Nasal cavity respiratory epithelium epithelial cell of viscerocranial mucosa (primary cell): ENCODE data around the gene OR1I1. TPM values are rescaled to one million over a fixed set of nuclear protein-coding genes. Genes with fewer than 3 reads are reported as not detected.

Source experiments
- total RNA-seq: library from RNA; depleted of rRNA; stranded (reverse); fragments of >200 nt; gene quantifications from 2 replicates; pipeline ENCODE4 v1.2.3, GENCODE V29; 2014

The OR1I1 gene, protein sequence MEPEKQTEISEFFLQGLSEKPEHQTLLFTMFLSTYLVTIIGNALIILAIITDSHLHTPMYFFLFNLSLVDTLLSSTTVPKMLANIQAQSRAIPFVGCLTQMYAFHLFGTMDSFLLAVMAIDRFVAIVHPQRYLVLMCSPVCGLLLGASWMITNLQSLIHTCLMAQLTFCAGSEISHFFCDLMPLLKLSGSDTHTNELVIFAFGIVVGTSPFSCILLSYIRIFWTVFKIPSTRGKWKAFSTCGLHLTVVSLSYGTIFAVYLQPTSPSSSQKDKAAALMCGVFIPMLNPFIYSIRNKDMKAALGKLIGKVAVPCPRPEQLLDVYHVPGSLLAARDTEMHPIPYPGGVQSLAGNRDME
- not detected in 2 replicates for total RNA-seq

DNA sequence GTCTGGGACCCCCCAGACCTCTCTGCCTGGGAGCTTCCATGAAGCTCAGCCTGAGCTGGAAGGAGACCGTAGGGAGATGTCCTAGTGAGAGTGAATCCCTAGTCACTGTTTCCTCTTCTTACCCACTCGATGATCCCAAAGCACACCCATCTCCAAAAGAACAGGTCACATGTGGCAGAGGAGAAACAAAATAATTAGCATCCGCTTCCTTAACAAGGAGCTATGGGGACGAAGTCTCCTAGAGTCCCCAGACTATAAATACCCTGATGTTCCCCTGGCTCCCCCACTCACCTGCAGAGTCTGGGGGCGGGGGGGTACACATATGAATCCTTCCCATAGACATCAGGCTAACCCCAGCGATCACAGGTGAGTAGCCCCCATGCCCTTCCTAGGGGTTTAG is at the start of gene OR1I1:
Gene OR1I1, plus strand, starts transcription at position 301 of the 400 bp plus-strand sequence. CDS start 4,855 bp downstream, outside the sequence.

DNA sequence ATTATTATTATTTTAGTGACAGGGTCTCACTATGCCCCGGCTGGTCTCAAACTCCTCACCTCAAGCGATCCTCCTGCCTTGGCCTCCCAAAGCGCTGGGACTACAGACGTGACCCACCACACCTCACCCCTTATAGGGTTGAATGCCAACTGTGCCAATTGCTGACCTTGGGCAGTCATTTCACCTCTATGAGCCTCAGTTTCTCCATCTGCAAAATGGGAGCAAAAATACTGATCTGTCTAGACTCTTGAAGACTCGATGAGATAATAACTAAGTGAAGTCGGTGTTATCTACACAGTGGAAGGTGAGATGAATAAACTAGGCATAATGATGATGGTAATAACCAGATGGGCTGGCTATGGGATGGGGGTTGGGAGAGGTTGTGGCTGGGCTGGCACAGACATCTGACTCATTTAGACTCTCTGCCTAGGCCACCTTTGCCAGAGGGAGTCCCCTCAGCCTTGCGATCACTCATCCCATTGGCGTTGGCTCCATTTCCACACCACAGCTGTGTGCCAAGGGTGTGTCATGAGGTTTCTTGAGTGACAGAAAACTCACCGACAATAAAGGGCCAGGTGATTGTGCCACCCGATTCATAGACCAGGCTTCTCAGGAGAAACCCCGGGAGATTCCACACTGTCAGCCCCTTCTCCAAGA is 33.0 kb upstream of the OR1I1 start, which contains the start of gene CASP14:
Gene CASP14, plus strand, starts transcription at position 596 of the 657 bp plus-strand sequence. CDS start 2,772 bp downstream, outside the sequence.

DNA sequence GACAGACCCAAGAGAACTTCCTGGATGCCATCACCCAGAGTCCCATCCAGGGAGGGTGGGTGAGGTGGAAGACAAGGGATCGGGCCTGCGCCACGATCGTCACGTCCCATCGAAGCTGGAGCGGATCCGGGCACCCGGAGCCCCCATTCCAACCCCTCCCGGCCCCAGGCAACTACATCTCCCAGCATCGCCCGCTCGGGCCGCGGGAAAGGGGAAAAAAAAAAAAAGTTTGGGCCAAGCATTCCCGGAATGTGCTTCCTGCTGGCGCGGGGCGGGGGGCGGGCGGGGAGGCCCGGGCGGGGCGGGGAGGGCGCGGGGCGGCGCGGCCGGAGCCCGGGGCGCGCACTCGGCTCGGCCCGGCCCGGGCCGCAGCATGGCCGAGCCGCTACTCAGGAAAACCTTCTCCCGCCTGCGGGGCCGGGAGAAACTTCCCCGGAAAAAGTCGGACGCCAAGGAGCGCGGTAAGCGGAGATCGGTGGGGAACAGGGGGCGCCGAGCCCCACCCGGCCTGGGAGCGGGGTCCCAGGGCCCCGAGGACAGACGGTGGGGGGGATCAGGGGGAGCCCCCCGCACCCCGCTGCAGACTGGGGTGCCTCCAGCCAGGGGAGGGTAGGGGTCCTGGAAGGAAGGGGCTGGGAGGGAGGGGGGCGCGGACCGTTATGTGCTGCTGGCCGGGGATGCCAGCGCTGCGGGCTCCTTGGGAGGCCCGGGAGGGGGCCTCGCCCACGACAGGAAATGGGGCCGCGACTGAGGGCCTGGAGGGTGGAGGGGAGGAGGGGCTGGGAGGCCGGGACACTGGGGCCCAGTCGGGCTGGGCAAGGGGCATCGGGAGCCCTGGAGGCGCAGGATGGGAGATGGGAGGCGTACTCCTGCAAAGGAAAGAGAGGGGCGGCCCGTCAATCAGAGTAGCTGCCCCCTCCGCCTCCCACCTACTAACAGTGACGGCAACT is 25.3 kb downstream of the OR1I1 start, which contains the start of gene SYDE1:
Gene SYDE1, plus strand, starts transcription at position 341 of the 950 bp plus-strand sequence. Its CDS starts 33 bp downstream, at position 374.

Other genes with a start within 250 kb of the OR1I1 start
- gene OR7A5, start 247.0 kb upstream of the OR1I1 start, total RNA-seq, result not detected in 2 replicates
- gene OR7C1, start 247.0 kb upstream of the OR1I1 start, total RNA-seq, result not detected in 2 replicates
- not detected in 2 replicates for gene OR7A10, start 233.3 kb upstream of the OR1I1 start, total RNA-seq
- not detected in 2 replicates for gene OR7A17, start 196.1 kb upstream of the OR1I1 start, total RNA-seq
- not detected in 2 replicates for gene OR7C2, start 140.7 kb upstream of the OR1I1 start, total RNA-seq
- under 0.01 TPM in 1 of 2 replicates, not detected in the other for gene SLC1A6, start 102.3 kb upstream of the OR1I1 start, total RNA-seq
- under 0.01 TPM in 2 replicates for gene CASP14, start 32.7 kb upstream of the OR1I1 start, total RNA-seq
- gene SYDE1, start 25.2 kb downstream of the OR1I1 start, total RNA-seq, result 1.0 and 1.2 TPM in 2 replicates
- gene NOTCH3, start 118.8 kb downstream of the OR1I1 start, total RNA-seq, result 66.0 and 251 TPM in 2 replicates
- 1.00 and 1.0 TPM in 2 replicates for gene EPHX3, start 150.2 kb downstream of the OR1I1 start, total RNA-seq